ENCODE results near the gene IQGAP1.

DNA sequence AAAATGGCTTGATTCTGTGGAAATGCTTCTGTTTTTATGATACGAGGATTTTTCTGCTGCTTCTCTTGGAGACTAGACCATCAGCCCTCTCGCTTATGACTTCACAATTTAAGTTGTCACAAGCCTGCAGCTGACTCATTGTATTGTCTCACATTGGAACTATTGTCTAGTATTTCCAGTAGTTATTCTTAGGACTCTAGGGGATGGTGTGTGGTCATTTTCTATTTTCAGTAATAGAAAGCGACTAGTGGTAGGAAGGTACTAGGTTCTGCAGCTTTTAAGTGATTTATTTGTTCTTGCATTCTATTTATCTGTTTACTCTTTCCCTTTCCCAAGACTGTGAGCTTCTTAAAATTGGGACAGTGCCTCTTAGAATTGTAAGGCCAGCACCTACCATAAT lies 75.3 kb downstream of the IQGAP1 start:
- TF ChIP-seq, protein P1, sequence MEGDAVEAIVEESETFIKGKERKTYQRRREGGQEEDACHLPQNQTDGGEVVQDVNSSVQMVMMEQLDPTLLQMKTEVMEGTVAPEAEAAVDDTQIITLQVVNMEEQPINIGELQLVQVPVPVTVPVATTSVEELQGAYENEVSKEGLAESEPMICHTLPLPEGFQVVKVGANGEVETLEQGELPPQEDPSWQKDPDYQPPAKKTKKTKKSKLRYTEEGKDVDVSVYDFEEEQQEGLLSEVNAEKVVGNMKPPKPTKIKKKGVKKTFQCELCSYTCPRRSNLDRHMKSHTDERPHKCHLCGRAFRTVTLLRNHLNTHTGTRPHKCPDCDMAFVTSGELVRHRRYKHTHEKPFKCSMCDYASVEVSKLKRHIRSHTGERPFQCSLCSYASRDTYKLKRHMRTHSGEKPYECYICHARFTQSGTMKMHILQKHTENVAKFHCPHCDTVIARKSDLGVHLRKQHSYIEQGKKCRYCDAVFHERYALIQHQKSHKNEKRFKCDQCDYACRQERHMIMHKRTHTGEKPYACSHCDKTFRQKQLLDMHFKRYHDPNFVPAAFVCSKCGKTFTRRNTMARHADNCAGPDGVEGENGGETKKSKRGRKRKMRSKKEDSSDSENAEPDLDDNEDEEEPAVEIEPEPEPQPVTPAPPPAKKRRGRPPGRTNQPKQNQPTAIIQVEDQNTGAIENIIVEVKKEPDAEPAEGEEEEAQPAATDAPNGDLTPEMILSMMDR (IDR thresholded peaks at IDR 0.05) = no peak
- TF ChIP-seq POLR2A (IDR thresholded peaks at IDR 0.05) (no peak), POLR2AphosphoS5 (IDR thresholded peaks at IDR 0.05) (no peak)

Measured in suprapubic skin (tissue), 4 donors.